ENCODE measurements around the gene PRSS33.

The PRSS33 gene

GRCh38 chr16:2831203-2831602, 43.8 kb upstream of the PRSS33 start:
- no peaks in the 10 kb centered on the region for H3K36me3 ChIP-seq
- no peak overlapping the region for H3K4me3 ChIP-seq (ENCODE audit: low read depth, low read length)
- no peaks in the 10 kb centered on the region for H3K9me3 ChIP-seq
- DNase-seq: no peak
- no peaks in the 10 kb centered on the region; the same call in 1 of the 2 replicates for H3K27me3 ChIP-seq
- TF ChIP-seq, protein P1, sequence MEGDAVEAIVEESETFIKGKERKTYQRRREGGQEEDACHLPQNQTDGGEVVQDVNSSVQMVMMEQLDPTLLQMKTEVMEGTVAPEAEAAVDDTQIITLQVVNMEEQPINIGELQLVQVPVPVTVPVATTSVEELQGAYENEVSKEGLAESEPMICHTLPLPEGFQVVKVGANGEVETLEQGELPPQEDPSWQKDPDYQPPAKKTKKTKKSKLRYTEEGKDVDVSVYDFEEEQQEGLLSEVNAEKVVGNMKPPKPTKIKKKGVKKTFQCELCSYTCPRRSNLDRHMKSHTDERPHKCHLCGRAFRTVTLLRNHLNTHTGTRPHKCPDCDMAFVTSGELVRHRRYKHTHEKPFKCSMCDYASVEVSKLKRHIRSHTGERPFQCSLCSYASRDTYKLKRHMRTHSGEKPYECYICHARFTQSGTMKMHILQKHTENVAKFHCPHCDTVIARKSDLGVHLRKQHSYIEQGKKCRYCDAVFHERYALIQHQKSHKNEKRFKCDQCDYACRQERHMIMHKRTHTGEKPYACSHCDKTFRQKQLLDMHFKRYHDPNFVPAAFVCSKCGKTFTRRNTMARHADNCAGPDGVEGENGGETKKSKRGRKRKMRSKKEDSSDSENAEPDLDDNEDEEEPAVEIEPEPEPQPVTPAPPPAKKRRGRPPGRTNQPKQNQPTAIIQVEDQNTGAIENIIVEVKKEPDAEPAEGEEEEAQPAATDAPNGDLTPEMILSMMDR (IDR thresholded peaks at IDR 0.05; ENCODE audit: low read depth, low read length): no peak
- no peaks in the 10 kb centered on the region for H3K4me1 ChIP-seq

GRCh38 chr16:2830355-2830695, 43.0 kb upstream of the PRSS33 start:
- no peak for DNase-seq
- H3K4me1 ChIP-seq: no peaks in the 10 kb centered on the region
- H3K4me3 ChIP-seq (ENCODE audit: low read depth, low read length): no peak overlapping the region
- H3K27me3 ChIP-seq: no peaks in the 10 kb centered on the region
- TF ChIP-seq, protein P1 (IDR thresholded peaks at IDR 0.05; ENCODE audit: low read depth, low read length): no peak
- no peaks in the 10 kb centered on the region for H3K9me3 ChIP-seq
- no peaks in the 10 kb centered on the region for H3K36me3 ChIP-seq

GRCh38 chr16:2829501-2830354, 42.4 kb upstream of the PRSS33 start, which contains the start of gene ZG16B:
Gene ZG16B (plus strand): TSS chr16:2830303. CDS start chr16:2830442, 139 bp downstream.
- no peak for DNase-seq
- no peaks in the 10 kb centered on the region for H3K27me3 ChIP-seq
- H3K4me3 ChIP-seq (ENCODE audit: low read depth, low read length): no peak within 1 kb of the TSS
- H3K36me3 ChIP-seq: no peaks in the 10 kb centered on the region
- H3K4me1 ChIP-seq: no peaks in the 10 kb centered on the region
- no peaks in the 10 kb centered on the region for H3K9me3 ChIP-seq
- TF ChIP-seq, protein P1 (IDR thresholded peaks at IDR 0.05; ENCODE audit: low read depth, low read length): no peak

GRCh38 chr16:2828876-2829430, 41.6 kb upstream of the PRSS33 start:
- DNase-seq: no peak
- Histone ChIP-seq H3K4me1 (no peaks in the 10 kb centered on the region), H3K27me3 (no peaks in the 10 kb centered on the region), H3K4me3 (ENCODE audit: low read depth, low read length) (no peak overlapping the region), H3K9me3 (no peaks in the 10 kb centered on the region), H3K36me3 (no peaks in the 10 kb centered on the region)
- TF ChIP-seq, protein P1 (IDR thresholded peaks at IDR 0.05; ENCODE audit: low read depth, low read length): no peak

DNA sequence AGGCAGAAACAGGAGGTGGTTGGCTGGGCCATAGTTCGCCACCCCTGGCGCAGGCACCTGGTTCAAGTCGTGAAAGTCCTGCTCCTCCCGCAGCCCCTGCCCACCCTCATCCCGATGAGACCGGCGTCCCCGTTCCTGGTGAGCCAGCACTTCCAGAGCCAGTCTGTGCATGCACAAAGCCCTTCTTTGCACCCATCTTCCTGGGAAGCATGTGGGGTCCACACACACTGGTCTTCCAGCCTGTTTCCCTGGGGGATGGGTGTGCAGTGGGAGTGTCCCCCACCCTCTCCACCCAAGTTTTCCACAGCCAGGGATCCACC, 41.1 kb upstream of the PRSS33 start:
- no peaks in the 10 kb centered on the region for H3K36me3 ChIP-seq
- no peaks in the 10 kb centered on the region for H3K9me3 ChIP-seq
- H3K27me3 ChIP-seq: no peaks in the 10 kb centered on the region
- H3K4me1 ChIP-seq: no peaks in the 10 kb centered on the region
- TF ChIP-seq, protein P1 (IDR thresholded peaks at IDR 0.05; ENCODE audit: low read depth, low read length): no peak
- no peak for DNase-seq
- no peak overlapping the region for H3K4me3 ChIP-seq (ENCODE audit: low read depth, low read length)

DNA sequence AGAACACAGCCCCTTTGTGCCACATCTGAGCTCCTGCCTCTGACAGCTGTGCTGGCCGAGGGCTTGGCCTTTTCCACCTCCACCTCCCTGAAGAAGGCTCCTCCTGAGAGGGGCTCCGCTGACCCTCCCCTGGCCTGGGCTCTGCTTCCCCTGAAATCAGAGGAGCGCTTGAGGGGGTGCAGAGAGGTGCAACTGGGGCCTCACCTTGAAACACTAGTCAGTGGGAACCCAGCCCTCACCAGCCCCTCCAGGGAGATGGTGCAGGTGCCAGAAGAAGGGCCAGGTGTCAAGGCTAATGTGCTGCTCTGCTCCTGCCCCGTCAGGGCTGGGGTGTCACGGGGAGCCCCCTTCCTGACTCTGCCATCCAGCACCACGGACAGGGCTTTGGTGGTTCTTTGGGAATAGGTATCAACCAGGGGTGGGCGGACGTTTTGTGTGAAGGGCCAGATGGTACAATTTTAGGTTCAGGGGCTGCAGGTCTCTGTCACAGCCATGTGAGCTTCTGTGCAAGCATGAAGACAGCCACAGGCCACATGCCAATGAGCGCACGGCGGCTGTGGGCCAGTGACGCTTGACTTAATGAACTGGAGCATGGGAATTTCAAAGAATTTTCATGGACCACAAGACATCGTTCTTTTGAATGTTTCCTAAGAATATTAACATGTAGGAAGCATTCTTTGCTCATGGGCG, 40.6 kb upstream of the PRSS33 start:
- no peaks in the 10 kb centered on the region for H3K27me3 ChIP-seq
- DNase-seq: no peak

More for the DNA sequence above, 40.6 kb upstream of the PRSS33 start:
- Histone ChIP-seq H3K9me3 (no peaks in the 10 kb centered on the region), H3K36me3 (no peaks in the 10 kb centered on the region), H3K4me3 (ENCODE audit: low read depth, low read length) (no peak overlapping the region), H3K4me1 (no peaks in the 10 kb centered on the region)
- TF ChIP-seq, protein P1 (IDR thresholded peaks at IDR 0.05; ENCODE audit: low read depth, low read length): no peak
